Mesenchymal stem cell (in vitro differentiated cells and primary cell): ENCODE data around the gene GALNT16.
"Not testable (repeated sequence)": the region's sequence is repeated elsewhere in the genome, so short reads cannot be mapped to it uniquely, and the experiment has no call there.

ENCODE experiments used
- DNase-seq: peaks from one replicate; pipeline ENCODE4 v3.0.0-alpha.2; 2013
- H2AFZ ChIP-seq: one replicate; pipeline ENCODE4 v1.6.1; 2013; ENCODE audit warnings: low read depth, mild to moderate bottlenecking, control low read depth, inconsistent platforms, low read length, moderate library complexity
- H2AK5ac ChIP-seq: 2 replicates; pipeline ENCODE4 v1.6.1; 2013; ENCODE audit warnings: low read length, moderate library complexity, mild to moderate bottlenecking, inconsistent platforms; ENCODE audit not compliant: severe bottlenecking
- H2BK120ac ChIP-seq: one replicate; pipeline ENCODE4 v1.6.1; 2013; ENCODE audit warnings: low read depth, mild to moderate bottlenecking, inconsistent platforms, low read length, moderate library complexity
- H2BK12ac ChIP-seq, 2 experiments: one replicate each; pipeline ENCODE4 v1.6.1; 2013; ENCODE audit warnings: inconsistent platforms in 2 of 2, low read length in 2 of 2, mild to moderate bottlenecking in 2 of 2, moderate library complexity in 2 of 2, control low read depth in 1 of 2
- H2BK15ac ChIP-seq: one replicate; pipeline ENCODE4 v1.6.1; 2013; ENCODE audit warnings: mild to moderate bottlenecking, low read depth, inconsistent platforms; ENCODE audit not compliant: poor library complexity, severe bottlenecking
- H2BK5ac ChIP-seq: 2 replicates; pipeline ENCODE4 v1.6.1; 2013; ENCODE audit warnings: low read depth, mild to moderate bottlenecking, low read length, control low read depth, inconsistent platforms; ENCODE audit not compliant: poor library complexity, severe bottlenecking
- H3K14ac ChIP-seq, 2 experiments: one replicate each; pipeline ENCODE4 v1.6.1; 2013; ENCODE audit warnings: inconsistent platforms in 2 of 2, low read length in 2 of 2, control low read depth in 1 of 2, mild to moderate bottlenecking in 1 of 2, moderate library complexity in 1 of 2
- H3K18ac ChIP-seq, 2 experiments: one replicate each; pipeline ENCODE4 v1.6.1; 2013; ENCODE audit warnings: inconsistent platforms in 2 of 2, low read length in 2 of 2, control low read depth in 1 of 2, low read depth in 1 of 2, mild to moderate bottlenecking in 1 of 2
- H3K23ac ChIP-seq, 2 experiments: one replicate each; pipeline ENCODE4 v1.6.1; 2013; ENCODE audit warnings: inconsistent platforms in 2 of 2, low read length in 2 of 2, mild to moderate bottlenecking in 2 of 2, moderate library complexity in 2 of 2, control low read depth in 1 of 2
- H3K27ac ChIP-seq: 2 replicates; pipeline ENCODE4 v1.5.1; 2013; ENCODE audit warnings: mild to moderate bottlenecking, moderate library complexity, low read length, control low read depth, inconsistent platforms; ENCODE audit not compliant: poor library complexity, severe bottlenecking
- H3K27me3 ChIP-seq, 2 experiments: 2 replicates each; pipeline versions ENCODE4 v1.6.1 to v1.7.0; 2013; ENCODE audit warnings: low read length in 2 of 2, mild to moderate bottlenecking in 2 of 2, moderate library complexity in 2 of 2, control low read depth in 1 of 2, inconsistent platforms in 1 of 2; ENCODE audit not compliant: control insufficient read depth in 1 of 2, insufficient read depth in 1 of 2
- H3K36me3 ChIP-seq, 2 experiments: 2 replicates each; pipeline versions ENCODE4 v1.6.1 to v1.7.0; 2013; ENCODE audit warnings: low read length in 2 of 2, control low read depth in 1 of 2, inconsistent platforms in 1 of 2, low read depth in 1 of 2, mild to moderate bottlenecking in 1 of 2; ENCODE audit not compliant: insufficient read depth in 2 of 2, control insufficient read depth in 1 of 2
- H3K4ac ChIP-seq, 2 experiments: one replicate each; pipeline ENCODE4 v1.6.1; 2013; ENCODE audit warnings: inconsistent platforms in 2 of 2, low read length in 2 of 2, mild to moderate bottlenecking in 2 of 2, moderate library complexity in 2 of 2, control low read depth in 1 of 2, low read depth in 1 of 2
- H3K4me1 ChIP-seq: 2 replicates; pipeline ENCODE4 v1.6.1; 2013; ENCODE audit warnings: low read depth, low read length, control low read depth; ENCODE audit not compliant: control insufficient read depth, insufficient read depth
- H3K4me2 ChIP-seq: 2 replicates; pipeline ENCODE4 v1.6.1; 2013; ENCODE audit warnings: low read length, mild to moderate bottlenecking, inconsistent platforms; ENCODE audit not compliant: poor library complexity, severe bottlenecking
- H3K4me3 ChIP-seq, 2 experiments: 2 replicates each; pipeline versions ENCODE4 v1.5.1 to v1.7.0; 2013; ENCODE audit warnings: low read length in 2 of 2, mild to moderate bottlenecking in 2 of 2, control low read depth in 1 of 2, low read depth in 1 of 2; ENCODE audit not compliant: insufficient read depth in 1 of 2
- H3K79me1 ChIP-seq: replicated peaks from 2 replicates; pipeline ENCODE4 v1.6.1; 2013; ENCODE audit warnings: mild to moderate bottlenecking, control low read depth, low read length, inconsistent platforms; ENCODE audit not compliant: poor library complexity, severe bottlenecking
- H3K9ac ChIP-seq: 2 replicates; pipeline ENCODE4 v1.7.0; 2013; ENCODE audit warnings: mild to moderate bottlenecking, low read length, moderate library complexity
- H3K9me3 ChIP-seq: 2 replicates; pipeline ENCODE4 v1.7.0; 2013; ENCODE audit warnings: mild to moderate bottlenecking, low read length; ENCODE audit not compliant: control insufficient read depth
- H4K8ac ChIP-seq: one replicate; pipeline ENCODE4 v1.6.1; 2013; ENCODE audit warnings: inconsistent platforms, mild to moderate bottlenecking, low read length, moderate library complexity
- H4K91ac ChIP-seq: one replicate; pipeline ENCODE4 v1.6.1; 2013; ENCODE audit warnings: mild to moderate bottlenecking, low read length, inconsistent platforms
- WGBS: methylation state at CpG from one replicate; pipeline ENCODE4 v1.1.7; 2013; ENCODE audit warnings: mixed read lengths; 5-methylcytosine and 5-hydroxymethylcytosine counted together

GALNT16 gene

DNA sequence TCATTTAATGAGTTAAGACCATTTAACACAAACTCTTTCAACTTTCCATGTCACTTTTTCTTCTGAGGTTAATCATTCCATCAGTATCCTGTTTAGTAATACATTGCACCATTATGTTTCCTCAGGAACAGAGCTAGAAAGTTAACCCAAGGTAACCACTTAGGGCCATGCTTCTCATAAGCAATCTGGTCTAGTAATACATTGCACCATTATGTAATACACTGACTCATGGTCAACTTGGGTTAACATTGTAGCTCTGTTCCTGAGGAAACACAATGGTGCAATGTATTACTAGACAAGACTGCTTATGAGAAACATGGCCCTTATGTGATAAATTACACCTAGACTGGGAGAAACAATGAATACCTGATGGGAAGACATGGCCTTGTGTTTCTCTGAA is 116.5 kb downstream of the GALNT16 start:
- no peak overlapping the region for H3K14ac ChIP-seq
- H2BK15ac ChIP-seq, result no peak overlapping the region
- H3K27ac ChIP-seq, result no peak overlapping the region
- no peak overlapping the region for H3K4ac ChIP-seq
- no peak overlapping the region for H4K8ac ChIP-seq
- no peak overlapping the region for H4K91ac ChIP-seq
- no peak overlapping the region for H3K18ac ChIP-seq
- H2BK120ac ChIP-seq, result no peak overlapping the region
- no peak overlapping the region for H2AFZ ChIP-seq
- no peak overlapping the region for H3K23ac ChIP-seq
- no peaks in the 10 kb centered on the region for H3K27me3 ChIP-seq
- H3K36me3 ChIP-seq, result peaks cover 12 to 64% of the 10 kb centered on the region in 2 experiments
- H3K4me2 ChIP-seq, result no peak overlapping the region
- H2AK5ac ChIP-seq, result no peak overlapping the region
- H3K9me3 ChIP-seq, result peaks cover 5% of the 10 kb centered on the region
- peaks cover 1% of the 10 kb centered on the region for H3K4me1 ChIP-seq
- DNase-seq, result peak; percentile 85
- no peak overlapping the region for H3K4me3 ChIP-seq
- no peak overlapping the region for H2BK12ac ChIP-seq
- peaks cover 13% of the 10 kb centered on the region for H3K79me1 ChIP-seq
- no peak overlapping the region for H3K9ac ChIP-seq
- H2BK5ac ChIP-seq, result no peak overlapping the region

DNA sequence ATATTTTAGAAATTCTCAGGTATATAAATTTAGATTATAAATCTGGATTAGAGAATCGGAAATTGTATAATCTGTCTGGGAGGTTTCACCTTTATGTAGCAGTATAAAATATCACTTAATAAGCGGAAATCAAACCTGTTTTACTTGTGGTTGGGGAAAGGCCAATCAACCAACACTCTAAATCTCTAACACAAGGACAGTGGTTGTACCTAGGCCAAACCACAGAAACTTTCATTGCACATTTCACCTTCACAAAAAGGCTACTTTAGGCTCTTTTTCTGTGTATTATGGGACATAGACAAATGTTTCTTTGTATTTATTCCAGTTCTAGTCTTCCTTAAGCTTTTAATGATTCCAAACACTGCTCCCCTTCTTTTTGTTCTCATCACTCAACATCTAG is 118.3 kb downstream of the GALNT16 start:
- H4K91ac ChIP-seq, result no peak overlapping the region
- no peak for DNase-seq
- peaks cover 12 to 74% of the 10 kb centered on the region in 2 experiments for H3K36me3 ChIP-seq
- no peak overlapping the region for H4K8ac ChIP-seq
- H2BK5ac ChIP-seq, result no peak overlapping the region
- no peak overlapping the region for H3K4me2 ChIP-seq
- H2AK5ac ChIP-seq, result no peak overlapping the region
- no peak overlapping the region for H3K23ac ChIP-seq
- peaks cover 17% of the 10 kb centered on the region for H3K79me1 ChIP-seq
- no peak overlapping the region for H3K14ac ChIP-seq
- peaks cover 1% of the 10 kb centered on the region for H3K4me1 ChIP-seq
- 100% methylated on average over 1 of the region's 2 CpGs for WGBS
- H3K4me3 ChIP-seq, result no peak overlapping the region
- no peak overlapping the region for H2AFZ ChIP-seq
- peaks cover 5% of the 10 kb centered on the region for H3K9me3 ChIP-seq
- no peak overlapping the region for H3K9ac ChIP-seq
- no peaks in the 10 kb centered on the region for H3K27me3 ChIP-seq
- H2BK120ac ChIP-seq, result no peak overlapping the region
- H3K18ac ChIP-seq, result no peak overlapping the region
- no peak overlapping the region for H3K4ac ChIP-seq
- no peak overlapping the region for H2BK15ac ChIP-seq
- no peak overlapping the region for H3K27ac ChIP-seq
- no peak overlapping the region for H2BK12ac ChIP-seq

DNA sequence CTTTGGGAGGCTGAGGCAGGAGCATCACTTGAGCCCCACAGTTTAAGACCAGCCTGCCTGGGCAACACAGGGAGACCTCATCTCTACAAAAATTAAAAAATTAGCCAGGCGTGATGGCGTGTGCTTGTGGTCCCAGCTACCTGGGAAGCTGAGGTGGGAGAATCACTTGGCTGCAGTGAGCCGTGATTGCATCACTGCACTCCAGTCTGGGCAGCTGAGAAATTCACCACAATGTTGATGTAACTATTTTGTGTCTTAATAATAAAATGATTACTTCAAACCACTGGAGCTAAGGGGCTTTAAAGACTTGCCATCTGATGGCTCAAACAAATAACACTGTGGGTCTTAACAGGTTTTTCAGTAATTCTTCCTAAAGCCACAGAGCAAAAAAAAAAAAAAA is 127.4 kb downstream of the GALNT16 start:
- Histone ChIP-seq H3K27ac (no peak overlapping the region), H3K14ac (no peak overlapping the region), H2BK12ac (no peak overlapping the region), H2BK15ac (no peak overlapping the region), H2BK120ac (no peak overlapping the region), H3K79me1 (peaks cover 4% of the 10 kb centered on the region), H3K4me2 (no peak overlapping the region), H3K4me3 (no peak overlapping the region), H3K4me1 (peaks cover 2% of the 10 kb centered on the region), H2AK5ac (no peak overlapping the region), H4K8ac (no peak overlapping the region), H2BK5ac (no peak overlapping the region), H2AFZ (no peak overlapping the region), H3K23ac (no peak overlapping the region), H3K4ac (no peak overlapping the region), H3K27me3 (no peaks in the 10 kb centered on the region), H3K18ac (no peak overlapping the region), H3K9me3 (no peaks in the 10 kb centered on the region), H3K9ac (no peak overlapping the region), H3K36me3 (peaks cover 13 to 89% of the 10 kb centered on the region in 2 experiments), H4K91ac (no peak overlapping the region)
- WGBS, result 100% methylated on average over 2 of the region's 3 CpGs
- DNase-seq, result no peak

DNA sequence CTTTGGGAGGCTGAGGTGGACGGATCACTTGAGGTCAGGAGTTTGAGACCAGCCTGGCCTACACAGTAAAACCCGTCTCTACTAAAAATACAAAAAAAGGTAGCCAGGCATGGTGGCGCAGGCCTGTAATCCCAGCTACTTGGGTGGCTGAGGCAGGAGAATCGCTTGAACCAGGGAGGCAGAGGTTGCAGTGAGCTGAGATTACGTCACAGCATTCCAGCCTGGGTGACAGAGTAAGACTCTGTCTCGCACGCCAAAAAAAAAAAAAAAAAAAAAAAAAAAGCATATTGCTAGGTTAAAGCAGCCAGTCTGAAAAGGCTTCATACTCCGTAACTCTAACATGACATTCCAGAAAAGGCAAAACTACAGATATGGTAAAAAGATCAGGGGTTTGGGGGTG is 131.4 kb downstream of the GALNT16 start:
- not testable (repeated sequence) for H2AK5ac ChIP-seq, H3K27ac ChIP-seq, H2BK5ac ChIP-seq, H3K14ac ChIP-seq, H3K4me2 ChIP-seq, H4K8ac ChIP-seq, H3K4me3 ChIP-seq, H2BK15ac ChIP-seq, H3K23ac ChIP-seq, H3K79me1 ChIP-seq, H2BK12ac ChIP-seq, H3K18ac ChIP-seq, H2BK120ac ChIP-seq, H3K9me3 ChIP-seq, H3K4me1 ChIP-seq, H2AFZ ChIP-seq, H4K91ac ChIP-seq, H3K27me3 ChIP-seq, H3K4ac ChIP-seq
- Histone ChIP-seq H3K9ac (peak overlapping the region; percentile 20), H3K36me3 (peaks cover 29 to 87% of the 10 kb centered on the region in 2 experiments)
- peak; percentile 26 for DNase-seq
- WGBS, result 94% methylated on average over 7 of the region's 8 CpGs
